GM23248 (cell line): Measurements from ENCODE around the gene ABHD12B. TPM values are rescaled to one million over a fixed set of nuclear protein-coding genes. Genes with fewer than 3 reads are reported as not detected.

ENCODE experiments used
- DNase-seq: peaks from one replicate; pipeline ENCODE4 v3.0.0-alpha.2; 2015
- H2AFZ ChIP-seq: fragments of 200-600 bp; sonication (generic); 2 replicates; pipeline ENCODE4 v1.6.1; 2016; ENCODE audit warnings: antibody characterized with exemption
- H3F3A ChIP-seq: fragments of 200-600 bp; sonication (generic); 2 replicates; pipeline ENCODE4 v1.6.1; 2016; ENCODE audit warnings: mild to moderate bottlenecking, antibody characterized with exemption, mixed run types; ENCODE audit not compliant: insufficient read depth
- H3K27ac ChIP-seq: fragments of 200-600 bp; sonication (generic); 2 replicates; pipeline ENCODE4 v1.5.1; 2016; ENCODE audit warnings: mild to moderate bottlenecking
- H3K27me3 ChIP-seq: fragments of 200-600 bp; sonication (generic); replicated peaks from 2 replicates; pipeline ENCODE4 v1.6.1; 2016; ENCODE audit warnings: mild to moderate bottlenecking; ENCODE audit not compliant: insufficient read depth
- H3K36me3 ChIP-seq: fragments of 200-600 bp; sonication (generic); 2 replicates; pipeline ENCODE4 v1.6.1; 2016; ENCODE audit warnings: low read depth, mild to moderate bottlenecking
- H3K4me1 ChIP-seq: fragments of 200-600 bp; sonication (generic); 2 replicates; pipeline ENCODE4 v1.6.1; 2016; ENCODE audit warnings: mild to moderate bottlenecking; ENCODE audit not compliant: insufficient read depth
- H3K4me2 ChIP-seq: fragments of 200-600 bp; sonication (generic); one replicate; pipeline ENCODE4 v1.6.1; 2016; ENCODE audit warnings: mild to moderate bottlenecking; ENCODE audit not compliant: unreplicated experiment
- H3K4me3 ChIP-seq: fragments of 200-600 bp; sonication (generic); 2 replicates; pipeline ENCODE4 v1.5.1; 2016; ENCODE audit warnings: mild to moderate bottlenecking
- H3K79me2 ChIP-seq: fragments of 200-600 bp; sonication (generic); 2 replicates; pipeline ENCODE4 v1.6.1; 2016; ENCODE audit warnings: mild to moderate bottlenecking; ENCODE audit not compliant: insufficient read depth
- H3K9ac ChIP-seq: fragments of 200-600 bp; sonication (generic); 2 replicates; pipeline ENCODE4 v1.6.1; 2016; ENCODE audit warnings: mild to moderate bottlenecking
- H3K9me2 ChIP-seq: fragments of 200-600 bp; sonication (generic); 2 replicates; pipeline ENCODE4 v1.6.1; 2016; ENCODE audit warnings: mixed run types, mild to moderate bottlenecking, moderate library complexity; ENCODE audit not compliant: insufficient read depth
- H3K9me3 ChIP-seq: fragments of 200-600 bp; sonication (generic); one replicate; pipeline ENCODE4 v1.6.1; 2017; ENCODE audit warnings: low read depth
- H4K20me1 ChIP-seq: fragments of 200-600 bp; sonication (generic); 2 replicates; pipeline ENCODE4 v1.6.0; 2016; ENCODE audit not compliant: insufficient read depth
- EZH2 ChIP-seq: fragments of 200-600 bp; sonication (generic); IDR thresholded peaks from 2 replicates; pipeline ENCODE4 v1.6.1; 2018; ENCODE audit warnings: antibody characterized with exemption, mild to moderate bottlenecking; ENCODE audit not compliant: insufficient read depth, poor library complexity, severe bottlenecking
- EZH2phosphoT487 ChIP-seq: fragments of 200-600 bp; sonication (generic); IDR thresholded peaks from 2 replicates; pipeline ENCODE4 v1.6.1; 2018; ENCODE audit warnings: antibody characterized with exemption, moderate library complexity, mild to moderate bottlenecking, low read depth; ENCODE audit not compliant: insufficient read depth
- WGBS, 2 experiments: methylation state at CpG; one replicate each; pipeline ENCODE4 v1.1.6; 2015 to 2017; ENCODE audit warnings: low lambda C conversion rate in 2 of 2, low coverage in 1 of 2; ENCODE audit errors: missing lambda C conversion rate in 2 of 2; 5-methylcytosine and 5-hydroxymethylcytosine counted together
- in situ Hi-C: fragments of 300-500 bp; cut with MboI; formaldehyde crosslinking; loops from 2 replicates; pipeline ENCODE4 v1.15.0; 2020
- polyA plus RNA-seq: library from polyadenylated mRNA; unstranded; fragments of >200 nt; fragmentation: Nextera tagmentation; extraction: Ambion mirVana; gene quantifications from 2 replicates; pipeline ENCODE4 v1.2.1, GENCODE V29; 2016
- total RNA-seq: library from RNA; depleted of rRNA; stranded (reverse); fragments of >200 nt; shearing (Covaris generic); gene quantifications from 2 replicates; pipeline ENCODE4 v1.2.3, GENCODE V29; 2014

Gene ABHD12B
- total and polyA plus RNA-seq, 2 experiments from 2014 or later, result 0.31 TPM; not detected in 1

GRCh38 chr14:50823762-50824636 lies 47.9 kb upstream of the ABHD12B start:
- in situ Hi-C loops, result no loop called here
- Histone ChIP-seq H3K9me3 (no peaks in the 10 kb centered on the region), H3K4me3 (peak overlapping the region; percentile 37), H3K79me2 (peaks cover 100% of the 10 kb centered on the region), H3K27ac (peak overlapping the region; percentile 37), H4K20me1 (peaks cover 12% of the 10 kb centered on the region), H3K27me3 (no peaks in the 10 kb centered on the region), H3K9me2 (no peaks in the 10 kb centered on the region), H2AFZ (0 out of 2 replicates have a peak overlapping the region, but pooled peaks have one; percentile 62), H3K4me1 (peaks cover 21% of the 10 kb centered on the region), H3K4me2 (peak overlapping the region; percentile 80), H3K36me3 (no peaks in the 10 kb centered on the region), H3K9ac (peak overlapping the region; percentile 25; the same call in 1 of the 2 replicates), H3F3A (peaks cover 18% of the 10 kb centered on the region)
- WGBS, 2 experiments, result 93 to 94% methylated on average over 10 of the region's 10 CpGs
- no peak for DNase-seq
- TF ChIP-seq EZH2 (no peak), EZH2phosphoT487 (no peak)

GRCh38 chr14:50825307-50825706 lies 46.5 kb upstream of the ABHD12B start:
- Histone ChIP-seq H3K4me1 (peaks cover 27% of the 10 kb centered on the region), H3K36me3 (no peaks in the 10 kb centered on the region), H3K9ac (no peak overlapping the region), H3K9me3 (no peaks in the 10 kb centered on the region), H3K4me3 (no peak overlapping the region), H3K4me2 (no peak overlapping the region), H3K27ac (no peak overlapping the region), H3K27me3 (no peaks in the 10 kb centered on the region), H2AFZ (no peak overlapping the region), H3K79me2 (peaks cover 95% of the 10 kb centered on the region), H3F3A (peaks cover 18% of the 10 kb centered on the region), H3K9me2 (no peaks in the 10 kb centered on the region), H4K20me1 (peaks cover 18% of the 10 kb centered on the region)
- no peak for DNase-seq
- in situ Hi-C loops, result no loop called here
- WGBS, 2 experiments, result 94 to 100% methylated on average over 1 of the region's 1 CpG
- TF ChIP-seq EZH2phosphoT487, result no peak

GRCh38 chr14:50826681-50827080 lies 45.2 kb upstream of the ABHD12B start:
- Histone ChIP-seq H3K27ac (no peak overlapping the region), H4K20me1 (peaks cover 18% of the 10 kb centered on the region), H3K9me2 (no peaks in the 10 kb centered on the region), H2AFZ (no peak overlapping the region), H3K4me1 (peaks cover 27% of the 10 kb centered on the region), H3K36me3 (no peaks in the 10 kb centered on the region), H3K9ac (no peak overlapping the region), H3K4me2 (no peak overlapping the region), H3F3A (peaks cover 20% of the 10 kb centered on the region), H3K9me3 (no peaks in the 10 kb centered on the region), H3K27me3 (no peaks in the 10 kb centered on the region), H3K4me3 (no peak overlapping the region), H3K79me2 (peaks cover 82% of the 10 kb centered on the region)
- no peak for DNase-seq
- no peak for TF ChIP-seq EZH2phosphoT487
- TF ChIP-seq EZH2, result no peak
- in situ Hi-C loops, result no loop called here
- WGBS, 2 experiments, result 85 to 87% methylated on average over 8 of the region's 8 CpGs

DNA sequence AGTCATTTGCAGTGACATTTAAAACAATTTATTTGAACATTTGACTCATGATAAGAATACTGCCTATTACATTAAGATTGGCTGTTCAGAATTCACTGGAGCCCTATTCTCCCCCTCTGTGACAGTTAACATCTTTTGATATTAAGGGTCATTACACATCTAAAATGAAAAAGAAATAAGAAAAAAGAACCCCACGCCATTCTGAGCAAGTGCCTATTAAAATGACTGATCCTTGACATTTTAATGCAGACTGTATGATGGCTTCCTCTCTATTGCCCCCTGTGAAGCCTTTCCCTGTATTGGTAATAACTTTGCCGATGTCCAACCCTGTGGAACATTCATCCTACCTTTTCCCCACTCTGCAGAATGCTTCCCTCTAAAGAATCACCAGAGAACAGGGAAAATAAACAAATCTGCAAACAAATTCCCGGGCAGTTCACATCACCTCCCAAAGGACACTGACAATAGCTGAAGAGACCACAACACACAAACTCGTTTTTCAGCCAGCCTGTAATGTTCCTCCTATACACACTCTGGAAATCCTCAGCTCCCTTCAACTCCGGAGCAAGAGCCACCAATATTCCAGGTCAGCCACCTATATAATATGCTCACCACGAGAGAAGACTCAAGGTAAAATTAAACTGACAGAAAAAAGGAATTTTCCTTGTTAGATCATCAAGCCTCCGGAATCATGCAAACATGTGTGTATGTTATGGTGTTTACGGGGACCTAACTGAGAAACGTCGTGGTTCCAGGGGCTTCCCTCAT lies 42.9 kb upstream of the ABHD12B start:
- no peaks in the 10 kb centered on the region for H3K9me2 ChIP-seq
- peaks cover 18% of the 10 kb centered on the region for H4K20me1 ChIP-seq
- in situ Hi-C loops, result no loop called here
- peak overlapping the region; percentile 79 for H3K4me2 ChIP-seq
- TF ChIP-seq EZH2phosphoT487 (no peak), EZH2 (no peak)
- no peak overlapping the region for H2AFZ ChIP-seq
- no peaks in the 10 kb centered on the region for H3K27me3 ChIP-seq
- no peaks in the 10 kb centered on the region for H3K9me3 ChIP-seq
- H3K36me3 ChIP-seq, result no peaks in the 10 kb centered on the region
- H3K4me1 ChIP-seq, result peaks cover 17% of the 10 kb centered on the region
- H3K4me3 ChIP-seq, result peak overlapping the region; percentile 88
- WGBS, 2 experiments, result 72 to 78% methylated on average over 10 of the region's 10 CpGs
- no peak overlapping the region for H3K27ac ChIP-seq
- H3K79me2 ChIP-seq, result peaks cover 59% of the 10 kb centered on the region
- H3F3A ChIP-seq, result peaks cover 11% of the 10 kb centered on the region
- no peak for DNase-seq
- peak overlapping the region; percentile 80; the same call in 1 of the 2 replicates for H3K9ac ChIP-seq
